22Rv1 (cell line): ENCODE measurements around the gene ELMOD3.
"Not testable (repeated sequence)": the region's sequence is repeated elsewhere in the genome, so short reads cannot be mapped to it uniquely, and the experiment has no call there.

Experiments
- H3K27ac ChIP-seq: fragments of 450-650 bp; 2 replicates; pipeline ENCODE4 v1.5.1; 2017
- ZFX ChIP-seq: fragments of 450-650 bp; IDR thresholded peaks from 2 replicates; pipeline ENCODE4 v1.6.1; 2017; ENCODE audit warnings: antibody characterized with exemption, borderline replicate concordance
- TF ChIP-seq, protein P1 (sequence below): fragments of 450-650 bp; IDR thresholded peaks from 2 replicates; pipeline ENCODE4 v1.5.1; 2017; ENCODE audit warnings: mild to moderate bottlenecking

ELMOD3 gene

DNA sequence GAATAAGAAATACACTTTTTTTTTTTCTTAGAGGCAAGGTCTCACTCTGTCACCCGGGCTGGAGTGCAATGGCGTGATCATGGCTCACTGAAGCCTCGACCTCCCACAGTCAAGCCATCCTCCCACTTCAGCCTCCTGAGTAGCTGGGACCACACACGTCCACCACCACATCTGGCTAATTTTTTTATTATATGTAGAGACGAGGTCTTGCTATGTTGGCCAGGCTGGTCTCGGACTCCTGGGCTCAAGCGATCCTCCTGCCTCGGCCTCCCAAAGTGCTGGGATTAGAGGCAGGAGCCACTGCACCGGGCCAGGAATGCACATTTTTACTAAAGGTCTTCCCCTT is 29.1 kb upstream of the ELMOD3 start:
- no peak overlapping the region for H3K27ac ChIP-seq
- no peak for TF ChIP-seq ZFX
- TF ChIP-seq, protein P1, sequence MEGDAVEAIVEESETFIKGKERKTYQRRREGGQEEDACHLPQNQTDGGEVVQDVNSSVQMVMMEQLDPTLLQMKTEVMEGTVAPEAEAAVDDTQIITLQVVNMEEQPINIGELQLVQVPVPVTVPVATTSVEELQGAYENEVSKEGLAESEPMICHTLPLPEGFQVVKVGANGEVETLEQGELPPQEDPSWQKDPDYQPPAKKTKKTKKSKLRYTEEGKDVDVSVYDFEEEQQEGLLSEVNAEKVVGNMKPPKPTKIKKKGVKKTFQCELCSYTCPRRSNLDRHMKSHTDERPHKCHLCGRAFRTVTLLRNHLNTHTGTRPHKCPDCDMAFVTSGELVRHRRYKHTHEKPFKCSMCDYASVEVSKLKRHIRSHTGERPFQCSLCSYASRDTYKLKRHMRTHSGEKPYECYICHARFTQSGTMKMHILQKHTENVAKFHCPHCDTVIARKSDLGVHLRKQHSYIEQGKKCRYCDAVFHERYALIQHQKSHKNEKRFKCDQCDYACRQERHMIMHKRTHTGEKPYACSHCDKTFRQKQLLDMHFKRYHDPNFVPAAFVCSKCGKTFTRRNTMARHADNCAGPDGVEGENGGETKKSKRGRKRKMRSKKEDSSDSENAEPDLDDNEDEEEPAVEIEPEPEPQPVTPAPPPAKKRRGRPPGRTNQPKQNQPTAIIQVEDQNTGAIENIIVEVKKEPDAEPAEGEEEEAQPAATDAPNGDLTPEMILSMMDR = no peak

- no peak for TF ChIP-seq ZFX
- TF ChIP-seq, protein P1 = no peak
- H3K27ac ChIP-seq = no peak overlapping the region
Observed at GRCh38 chr2:85326406-85327159, 28.0 kb upstream of the ELMOD3 start.

DNA sequence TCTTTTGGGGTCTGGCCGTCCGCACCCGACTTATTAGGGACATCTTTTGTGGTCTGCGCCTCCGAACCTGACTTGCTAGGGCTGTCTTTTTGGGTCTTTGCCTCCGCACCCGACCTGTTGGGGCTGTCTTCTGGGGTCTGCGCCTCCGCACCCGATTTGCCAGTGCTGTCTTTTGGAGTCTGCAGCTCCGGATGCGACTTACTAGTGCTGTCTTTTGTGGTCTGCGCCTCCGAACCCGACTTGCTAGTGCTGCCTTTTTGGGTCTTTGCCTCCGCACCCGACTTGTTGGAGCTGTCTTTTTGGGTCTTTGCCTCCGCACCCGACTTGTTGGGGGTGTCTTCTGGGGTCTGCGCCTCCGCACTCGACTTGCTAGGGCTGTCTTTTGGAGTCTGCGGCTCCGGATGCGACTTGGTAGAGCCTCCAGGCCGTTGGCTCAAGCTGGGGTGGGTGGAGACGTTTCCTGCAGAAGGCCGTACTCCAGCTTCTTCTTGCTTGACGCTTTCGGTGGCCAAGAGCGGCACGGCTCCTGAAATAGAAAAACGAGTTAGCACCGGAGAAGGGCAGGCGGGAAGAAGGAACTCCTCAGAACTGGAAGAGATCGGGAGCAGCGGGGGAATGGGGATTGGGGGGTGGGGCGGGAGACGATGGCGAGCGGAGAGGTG is 27.3 kb upstream of the ELMOD3 start:
- peak overlapping the region; percentile 86 for H3K27ac ChIP-seq
- TF ChIP-seq, protein P1 = no peak
- no peak for TF ChIP-seq ZFX

GRCh38 chr2:85327822-85328617 is 26.5 kb upstream of the ELMOD3 start, which contains the start of gene TGOLN2:
Gene TGOLN2, minus strand, starts transcription at chr2:85327989. Its CDS starts 27 bp downstream, at chr2:85327962.
- TF ChIP-seq ZFX = no peak
- TF ChIP-seq, protein P1 = no peak
- peak within 1 kb of the TSS; percentile 86 for H3K27ac ChIP-seq

- H3K27ac ChIP-seq = no peak overlapping the region
- TF ChIP-seq ZFX = no peak
- TF ChIP-seq, protein P1 = no peak
Observed at GRCh38 chr2:85329181-85329651, 25.4 kb upstream of the ELMOD3 start.

- not testable (repeated sequence) for H3K27ac ChIP-seq
Observed at GRCh38 chr2:85329701-85330100, 24.9 kb upstream of the ELMOD3 start.

DNA sequence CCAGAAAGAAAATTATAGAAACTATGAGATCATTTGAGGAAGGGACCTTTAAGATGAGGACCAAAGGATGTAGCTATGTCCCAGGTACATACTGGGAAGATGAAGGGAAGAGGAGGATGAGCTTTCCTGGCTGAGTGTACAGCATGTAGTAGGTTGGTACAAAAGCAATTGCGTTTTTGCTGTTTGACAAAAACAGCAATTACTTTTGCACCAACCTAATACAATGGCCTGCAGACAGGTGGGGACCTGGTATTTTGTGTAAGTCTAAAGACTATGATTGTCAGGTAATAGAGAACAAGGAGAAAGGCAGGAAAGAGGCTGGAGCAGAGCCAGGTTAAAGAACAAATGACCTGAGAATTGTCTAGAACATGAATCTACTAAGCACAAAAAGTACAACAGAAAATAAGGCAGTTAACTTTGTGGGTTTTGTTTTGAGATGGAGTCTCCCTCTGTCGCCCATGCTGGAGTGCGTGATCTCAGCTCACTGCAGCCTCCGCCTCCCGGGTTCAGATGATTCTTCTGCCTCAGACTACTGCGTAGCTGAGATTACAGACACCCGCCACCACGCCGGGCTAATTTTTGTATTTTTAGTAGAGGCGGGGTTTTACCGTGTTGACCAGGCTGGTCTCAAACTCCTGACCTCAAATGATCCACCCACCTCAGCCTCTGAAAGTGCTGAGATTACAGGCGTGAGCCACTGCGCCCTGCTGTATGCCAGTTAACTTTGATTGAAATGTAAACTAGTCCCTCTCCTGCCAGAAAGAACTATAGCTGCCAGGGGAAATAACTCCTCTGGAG is 23.5 kb upstream of the ELMOD3 start:
- H3K27ac ChIP-seq = no peak overlapping the region
- TF ChIP-seq, protein P1 = no peak
- TF ChIP-seq ZFX = no peak

DNA sequence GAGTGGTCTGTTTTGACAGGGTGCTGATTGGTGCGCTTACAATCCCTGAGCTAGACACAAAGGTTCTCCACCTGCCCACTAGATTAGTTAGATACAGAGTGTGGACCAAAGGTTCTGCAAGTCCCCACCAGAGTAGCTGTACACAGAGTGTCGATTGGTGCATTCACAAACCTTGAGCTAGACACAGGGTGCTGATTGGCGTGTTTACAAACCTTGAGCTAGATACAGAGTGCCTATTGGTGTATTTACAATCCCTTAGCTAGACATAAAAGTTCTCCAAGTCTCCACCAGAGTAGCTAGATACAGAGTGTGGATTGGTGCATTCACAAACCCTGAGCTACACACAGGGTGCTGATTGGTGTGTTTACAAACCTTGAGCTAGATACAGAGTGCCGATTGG is 20.7 kb upstream of the ELMOD3 start:
- not testable (repeated sequence) for H3K27ac ChIP-seq
